ENCODE measurements around the gene LSM7.

LSM7 gene

GRCh38 chr19:2320049-2320448 lies 8.3 kb downstream of the LSM7 start:
- Histone ChIP-seq H3K4me2 (ENCODE audit: low read length) (no peak overlapping the region), H3K79me2 (ENCODE audit: insufficient read depth, low read length) (no peaks in the 10 kb centered on the region), H3K9me2 (ENCODE audit: low read depth, low read length) (no peaks in the 10 kb centered on the region), H4K20me1 (ENCODE audit: insufficient read depth, low read length) (no peaks in the 10 kb centered on the region), H3K4me3 (ENCODE audit: low read depth, low read length, poor library complexity, severe bottlenecking) (no peak overlapping the region), H3K27me3 (ENCODE audit: insufficient read depth, low read length) (peaks cover 5% of the 10 kb centered on the region; the same call in 1 of the 2 replicates), H3K9ac (ENCODE audit: low read length) (no peak overlapping the region), H2AFZ (ENCODE audit: low read length) (no peak overlapping the region), H3F3A (ENCODE audit: insufficient read depth, low read length) (no peaks in the 10 kb centered on the region), H3K36me3 (ENCODE audit: insufficient read depth, low read length) (peaks cover 36% of the 10 kb centered on the region), H3K4me1 (ENCODE audit: insufficient read depth, low read length, severe bottlenecking) (peaks cover 48% of the 10 kb centered on the region), H3K9me3 (ENCODE audit: low read length) (peaks cover 5% of the 10 kb centered on the region), H3K27ac (ENCODE audit: low read depth, low read length, poor library complexity, severe bottlenecking) (no peak overlapping the region)
- TF ChIP-seq EZH2 (IDR thresholded peaks at IDR 0.05; ENCODE audit: borderline replicate concordance, low read length) = no peak
- no peak for TF ChIP-seq CTCF (IDR thresholded peaks at IDR 0.05; ENCODE audit: low read length)

GRCh38 chr19:2319551-2319950 lies 8.8 kb downstream of the LSM7 start:
- Histone ChIP-seq H2AFZ (ENCODE audit: low read length) (no peak overlapping the region), H3K27ac (ENCODE audit: low read depth, low read length, poor library complexity, severe bottlenecking) (peak overlapping the region; percentile 50), H3K4me3 (ENCODE audit: low read depth, low read length, poor library complexity, severe bottlenecking) (no peak overlapping the region), H3K9me2 (ENCODE audit: low read depth, low read length) (no peaks in the 10 kb centered on the region), H3K9ac (ENCODE audit: low read length) (no peak overlapping the region), H3K79me2 (ENCODE audit: insufficient read depth, low read length) (no peaks in the 10 kb centered on the region), H3F3A (ENCODE audit: insufficient read depth, low read length) (no peaks in the 10 kb centered on the region), H3K27me3 (ENCODE audit: insufficient read depth, low read length) (peaks cover 10% of the 10 kb centered on the region; the same call in 1 of the 2 replicates), H4K20me1 (ENCODE audit: insufficient read depth, low read length) (no peaks in the 10 kb centered on the region), H3K9me3 (ENCODE audit: low read length) (peaks cover 10% of the 10 kb centered on the region), H3K4me2 (ENCODE audit: low read length) (no peak overlapping the region), H3K4me1 (ENCODE audit: insufficient read depth, low read length, severe bottlenecking) (peaks cover 43% of the 10 kb centered on the region), H3K36me3 (ENCODE audit: insufficient read depth, low read length) (peaks cover 40% of the 10 kb centered on the region)
- no peak for TF ChIP-seq CTCF (IDR thresholded peaks at IDR 0.05; ENCODE audit: low read length)
- TF ChIP-seq EZH2 (IDR thresholded peaks at IDR 0.05; ENCODE audit: borderline replicate concordance, low read length) = no peak

GRCh38 chr19:2318923-2319322 lies 9.5 kb downstream of the LSM7 start:
- Histone ChIP-seq H3K4me3 (ENCODE audit: low read depth, low read length, poor library complexity, severe bottlenecking) (no peak overlapping the region), H3F3A (ENCODE audit: insufficient read depth, low read length) (no peaks in the 10 kb centered on the region), H4K20me1 (ENCODE audit: insufficient read depth, low read length) (no peaks in the 10 kb centered on the region), H3K4me1 (ENCODE audit: insufficient read depth, low read length, severe bottlenecking) (peaks cover 37% of the 10 kb centered on the region), H3K9me3 (ENCODE audit: low read length) (peaks cover 11% of the 10 kb centered on the region), H3K4me2 (ENCODE audit: low read length) (no peak overlapping the region), H3K9ac (ENCODE audit: low read length) (no peak overlapping the region), H3K79me2 (ENCODE audit: insufficient read depth, low read length) (no peaks in the 10 kb centered on the region), H2AFZ (ENCODE audit: low read length) (no peak overlapping the region), H3K27ac (ENCODE audit: low read depth, low read length, poor library complexity, severe bottlenecking) (peak overlapping the region; percentile 50), H3K27me3 (ENCODE audit: insufficient read depth, low read length) (peaks cover 11% of the 10 kb centered on the region; the same call in 1 of the 2 replicates), H3K36me3 (ENCODE audit: insufficient read depth, low read length) (peaks cover 37% of the 10 kb centered on the region), H3K9me2 (ENCODE audit: low read depth, low read length) (no peaks in the 10 kb centered on the region)
- TF ChIP-seq CTCF (IDR thresholded peaks at IDR 0.05; ENCODE audit: low read length) (no peak), EZH2 (IDR thresholded peaks at IDR 0.05; ENCODE audit: borderline replicate concordance, low read length) (no peak)

All from OCI-LY1 (cell line).